Activated effector memory CD4-positive, alpha-beta T cell treated with Interleukin-2 at 50 U/mL for 16 hours (primary cell): ENCODE data around the gene SBNO2.
"Not testable (repeated sequence)": the region's sequence is repeated elsewhere in the genome, so short reads cannot be mapped to it uniquely, and the experiment has no call there.

Experiments
- DNase-seq: peaks from one replicate; pipeline ENCODE4 v3.0.0-alpha.2; 2020

SBNO2 gene

GRCh38 chr19:1116726-1117581 is 57.1 kb downstream of the SBNO2 start:
- DNase-seq: no peak

- no peak for DNase-seq
These were observed 58.2 kb downstream of the SBNO2 start for GRCh38 chr19:1115646-1116420.

GRCh38 chr19:1114728-1115127 is 59.3 kb downstream of the SBNO2 start:
- not testable (repeated sequence) for DNase-seq

GRCh38 chr19:1113986-1114483 is 60.0 kb downstream of the SBNO2 start:
- DNase-seq: no peak

- peak; percentile 64 for DNase-seq
These were observed 60.8 kb downstream of the SBNO2 start for GRCh38 chr19:1113030-1113985.

- DNase-seq: no peak
These were observed 61.6 kb downstream of the SBNO2 start for GRCh38 chr19:1112268-1113029.

- DNase-seq: no peak
These were observed 62.3 kb downstream of the SBNO2 start for GRCh38 chr19:1111641-1112267.

GRCh38 chr19:1110809-1111640 is 63.0 kb downstream of the SBNO2 start:
- no peak for DNase-seq

GRCh38 chr19:1109697-1110671 is 64.1 kb downstream of the SBNO2 start:
- DNase-seq: no peak

GRCh38 chr19:1109032-1109551 is 65.0 kb downstream of the SBNO2 start:
- no peak for DNase-seq

GRCh38 chr19:1108291-1109031 is 65.6 kb downstream of the SBNO2 start:
- DNase-seq: no peak

- DNase-seq: no peak
These were observed 66.3 kb downstream of the SBNO2 start for GRCh38 chr19:1107661-1108261.

GRCh38 chr19:1106841-1107660 is 67.0 kb downstream of the SBNO2 start:
- no peak for DNase-seq

- no peak for DNase-seq
These were observed 67.9 kb downstream of the SBNO2 start for GRCh38 chr19:1105873-1106840.
